HG02943 (cell line): ENCODE measurements around the gene ACTL8.

Experiments
- ATAC-seq: cut with Tn5 transposase; IDR thresholded peaks from one replicate; pipeline ENCODE4 v1.9.1; 2021; ENCODE audit warnings: mild to moderate bottlenecking, low read depth, moderate library complexity; ENCODE audit not compliant: unreplicated experiment

Gene ACTL8

GRCh38 chr1:17765444-17766411, 10.6 kb downstream of the ACTL8 start:
- no peak for ATAC-seq

DNA sequence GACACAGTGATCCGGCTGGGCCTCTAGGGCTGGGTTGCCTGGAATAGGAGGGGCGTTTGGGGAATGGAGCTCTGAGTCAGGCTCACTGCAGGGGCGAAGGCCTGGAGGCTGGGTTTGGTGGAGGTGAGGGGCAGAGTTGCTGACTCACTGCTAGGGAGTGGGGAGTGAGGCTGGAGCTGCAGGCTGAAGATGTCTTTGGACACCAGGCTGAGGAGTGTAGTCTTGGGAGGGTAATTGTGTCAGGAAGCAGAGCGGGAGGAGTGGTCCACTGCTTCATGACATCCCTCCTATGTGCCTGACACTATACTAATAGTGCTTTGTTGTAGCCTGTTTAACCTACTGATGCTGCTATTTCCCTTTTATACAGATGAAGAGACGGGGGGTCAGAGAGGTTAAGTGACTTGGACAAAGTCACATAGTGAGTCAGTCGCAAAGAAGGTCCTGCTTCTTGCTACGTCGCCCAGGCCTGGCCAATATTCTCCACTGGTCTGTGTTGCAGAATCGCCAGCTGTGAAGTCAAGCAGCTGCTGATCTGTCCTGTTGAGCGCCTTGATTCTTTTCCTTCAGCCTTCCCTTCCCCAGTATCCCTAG, 13.6 kb downstream of the ACTL8 start:
- no peak for ATAC-seq

DNA sequence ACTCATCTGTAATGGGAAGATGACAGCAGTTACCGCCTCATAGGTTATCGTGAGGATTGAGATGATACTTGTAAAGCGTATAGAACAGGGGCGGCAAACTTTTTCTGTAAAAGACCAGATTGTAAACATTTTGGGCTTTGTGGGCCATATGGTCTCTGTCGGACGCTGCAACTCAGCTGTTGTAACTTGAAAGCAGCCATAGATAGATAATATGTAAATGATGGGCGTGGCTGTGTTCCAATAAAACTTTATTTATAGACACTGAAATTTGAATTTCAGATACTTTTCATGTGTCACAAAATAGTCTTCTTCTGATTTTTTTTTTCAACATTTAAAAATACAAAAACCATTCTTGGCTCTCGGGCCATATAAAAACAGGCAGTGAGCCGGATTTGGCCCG, 15.8 kb downstream of the ACTL8 start:
- ATAC-seq: no peak

GRCh38 chr1:17772615-17773212, 17.6 kb downstream of the ACTL8 start:
- ATAC-seq: no peak

GRCh38 chr1:17773591-17774326, 18.6 kb downstream of the ACTL8 start:
- no peak for ATAC-seq

DNA sequence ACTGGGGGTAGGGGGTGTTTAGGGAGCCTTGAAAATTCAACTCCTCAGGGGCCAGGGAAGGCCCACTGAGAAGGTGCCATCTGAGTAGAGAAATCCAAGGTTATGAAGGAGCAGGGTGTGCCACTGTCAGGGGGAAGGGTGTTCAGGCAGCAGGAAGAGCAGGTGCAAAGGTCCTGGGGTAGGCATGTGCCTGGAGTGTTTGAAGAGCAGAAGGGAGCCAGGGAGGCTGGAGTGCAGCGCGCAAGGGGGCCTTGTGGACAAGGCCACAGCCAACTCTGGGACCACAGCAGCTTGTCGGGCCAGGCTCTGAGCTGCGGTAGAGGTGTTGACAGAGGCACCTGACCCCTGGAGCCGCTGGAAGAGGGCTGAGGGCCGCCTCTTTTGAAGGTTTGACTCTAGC, 19.3 kb downstream of the ACTL8 start:
- ATAC-seq: no peak

GRCh38 chr1:17775796-17776195, 20.7 kb downstream of the ACTL8 start:
- no peak for ATAC-seq

DNA sequence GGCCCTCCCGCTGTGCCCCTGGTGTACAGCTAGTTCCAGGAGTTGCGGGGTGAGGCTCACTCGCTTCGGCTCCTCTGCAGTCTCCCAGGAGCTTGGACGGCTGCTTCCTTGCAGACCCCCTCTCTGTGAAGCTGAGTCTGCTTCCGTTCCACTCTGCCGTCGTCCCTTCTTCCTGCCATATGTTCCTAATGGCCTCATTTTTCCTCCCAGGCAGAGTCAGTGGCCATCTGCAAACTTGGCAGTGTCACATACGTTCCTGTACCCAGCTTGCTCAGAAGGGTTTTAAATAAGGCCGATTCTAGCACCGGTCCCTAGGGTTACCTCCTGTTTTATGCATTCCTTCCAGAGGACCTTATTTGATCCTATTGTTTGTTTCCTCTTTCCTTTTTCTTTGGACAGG, 21.3 kb downstream of the ACTL8 start:
- no peak for ATAC-seq

DNA sequence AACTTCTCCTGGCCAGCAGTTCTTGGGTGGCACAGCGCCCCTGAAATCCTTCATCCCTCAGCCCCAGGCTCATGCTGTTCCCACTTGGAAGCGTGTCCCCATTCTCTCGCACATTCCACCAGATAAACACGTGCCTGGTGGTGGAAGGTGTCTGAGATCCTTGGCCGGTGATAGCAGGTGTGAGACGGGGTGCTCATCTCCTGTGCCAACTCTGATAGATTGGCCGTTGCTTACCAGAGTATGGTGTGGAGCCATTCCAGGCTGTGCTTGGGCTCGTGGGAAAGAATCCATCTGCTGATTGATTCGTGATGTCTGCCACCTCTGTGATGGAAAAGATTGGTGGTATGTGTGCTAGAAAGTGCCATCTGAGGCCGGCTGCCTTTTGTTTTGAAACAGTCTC, 22.2 kb downstream of the ACTL8 start:
- no peak for ATAC-seq

GRCh38 chr1:17777818-17778217, 22.7 kb downstream of the ACTL8 start:
- no peak for ATAC-seq

DNA sequence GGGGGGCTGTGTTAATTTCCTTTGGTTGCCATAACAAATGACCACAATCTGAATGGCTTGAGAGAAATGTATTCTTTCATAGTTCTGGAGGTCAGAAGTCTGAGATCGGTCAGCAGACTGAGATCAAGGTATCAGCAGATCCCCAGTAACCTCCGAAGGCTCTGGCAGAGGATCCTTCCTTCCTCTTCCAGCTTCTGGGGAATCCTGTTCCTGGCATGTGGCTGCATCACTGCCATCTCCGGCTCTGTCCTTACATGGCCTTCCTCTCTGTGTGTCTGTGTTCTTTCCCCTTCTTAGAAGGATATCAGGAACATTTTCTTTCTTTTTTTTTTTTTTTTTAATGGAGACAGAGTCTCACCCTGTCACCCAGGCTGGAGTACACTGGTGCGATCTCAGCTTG, 25.8 kb downstream of the ACTL8 start:
- no peak for ATAC-seq

GRCh38 chr1:17789926-17790325, 34.8 kb downstream of the ACTL8 start:
- ATAC-seq: no peak

GRCh38 chr1:17790383-17791054, 35.4 kb downstream of the ACTL8 start:
- no peak for ATAC-seq

DNA sequence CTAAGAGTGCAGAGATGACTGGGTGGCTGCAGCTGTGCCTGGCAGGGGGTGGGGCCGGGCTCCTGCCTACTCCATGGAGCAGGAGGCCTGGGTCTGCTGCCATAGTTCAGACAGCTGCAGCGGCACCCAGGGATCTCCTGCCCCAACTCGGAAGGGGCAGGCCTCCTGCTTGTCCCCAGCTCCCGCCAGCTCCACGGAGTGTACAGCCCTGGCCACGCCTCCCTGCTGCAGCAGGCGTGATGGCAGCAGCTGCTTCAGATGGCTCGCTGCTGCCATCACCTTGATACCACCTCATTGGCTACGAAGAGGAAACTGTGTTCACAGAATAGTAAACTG, 35.9 kb downstream of the ACTL8 start:
- no peak for ATAC-seq

- ATAC-seq: no peak
Observed at GRCh38 chr1:17791480-17791879, 36.3 kb downstream of the ACTL8 start.

- no peak for ATAC-seq
Observed at GRCh38 chr1:17792421-17792820, 37.3 kb downstream of the ACTL8 start.

- no peak for ATAC-seq
Observed at GRCh38 chr1:17795081-17795809, 40.1 kb downstream of the ACTL8 start.

- no peak for ATAC-seq
Observed at GRCh38 chr1:17795836-17796645, 40.9 kb downstream of the ACTL8 start.

DNA sequence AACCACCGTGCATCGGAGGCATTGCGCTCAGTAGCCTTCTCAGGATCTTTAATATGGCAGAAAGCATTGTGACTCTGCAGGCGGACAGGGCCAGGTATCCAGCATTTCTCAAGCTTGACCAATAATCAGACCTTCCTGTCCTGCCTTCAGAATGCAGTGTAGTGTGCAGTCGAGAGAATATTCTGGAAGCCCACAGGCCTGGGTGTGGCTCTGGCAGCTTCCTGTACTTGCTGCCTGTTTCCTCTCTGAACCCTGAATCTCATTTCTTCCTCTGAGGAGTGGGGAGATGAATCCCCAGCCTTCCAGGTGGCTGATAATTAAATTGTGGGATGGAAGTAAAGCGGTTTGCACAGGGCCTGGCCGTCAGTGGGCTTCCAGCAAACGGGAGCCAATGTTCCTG, 42.3 kb downstream of the ACTL8 start:
- ATAC-seq: no peak
